GM19043 (cell line): ENCODE data around the gene TMEM200A.

Source experiments
- ATAC-seq: cut with Tn5 transposase; IDR thresholded peaks from one replicate; pipeline ENCODE4 v1.9.1; 2021; ENCODE audit warnings: low read depth; ENCODE audit not compliant: unreplicated experiment

The TMEM200A gene

DNA sequence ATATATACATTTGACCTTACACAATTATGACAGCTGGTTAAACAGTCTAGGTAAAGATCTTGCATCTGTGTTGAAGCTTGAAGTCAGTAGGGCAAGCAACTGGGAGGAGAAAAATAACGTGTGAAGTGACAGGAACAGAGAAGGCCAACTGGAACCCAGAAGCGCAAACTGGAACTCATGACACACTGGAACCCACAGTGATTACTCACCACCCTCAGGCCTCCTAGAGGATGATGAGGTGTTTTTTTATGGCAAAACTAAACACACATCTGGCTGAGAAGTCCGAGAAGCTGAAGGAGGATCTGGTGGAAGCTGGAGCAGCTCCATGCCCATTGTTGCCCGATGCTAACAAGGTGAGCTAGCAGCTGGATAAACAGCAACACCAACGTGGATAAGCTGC lies 108.1 kb downstream of the TMEM200A start:
- ATAC-seq, result no peak

DNA sequence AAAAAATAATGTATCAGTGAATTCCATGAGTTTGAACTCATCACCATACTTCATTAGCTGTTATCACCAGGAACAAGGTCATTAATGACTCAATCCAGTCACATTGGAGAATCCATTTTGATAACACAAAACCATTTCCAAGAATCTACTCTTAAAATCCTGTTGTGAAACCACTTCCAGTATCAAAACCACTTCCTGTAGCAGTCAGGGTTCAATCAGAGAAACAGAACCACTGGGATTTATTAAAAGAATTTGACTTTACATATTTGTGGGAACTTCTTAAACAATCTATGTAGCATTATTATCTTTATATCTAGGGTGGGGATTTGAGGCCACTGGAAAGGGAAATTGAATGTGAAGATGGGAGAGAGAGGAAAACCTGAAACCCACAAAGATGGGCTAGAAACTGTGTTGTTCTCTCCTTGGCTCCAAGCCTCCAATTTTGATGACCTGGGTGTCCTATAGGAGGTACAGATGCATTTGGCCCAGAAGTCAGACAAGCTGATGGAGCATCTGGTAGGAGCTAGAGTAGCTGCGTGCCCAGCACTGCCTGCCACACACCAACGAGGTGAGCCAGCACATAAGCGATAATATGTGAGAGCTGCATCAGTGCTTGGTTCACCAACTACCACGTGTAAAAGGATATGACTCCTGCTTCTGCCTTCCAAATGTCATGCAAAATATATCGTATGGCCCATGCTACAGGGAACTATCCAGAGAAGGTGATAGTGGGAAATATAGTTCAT lies 117.0 kb downstream of the TMEM200A start:
- ATAC-seq, result no peak

DNA sequence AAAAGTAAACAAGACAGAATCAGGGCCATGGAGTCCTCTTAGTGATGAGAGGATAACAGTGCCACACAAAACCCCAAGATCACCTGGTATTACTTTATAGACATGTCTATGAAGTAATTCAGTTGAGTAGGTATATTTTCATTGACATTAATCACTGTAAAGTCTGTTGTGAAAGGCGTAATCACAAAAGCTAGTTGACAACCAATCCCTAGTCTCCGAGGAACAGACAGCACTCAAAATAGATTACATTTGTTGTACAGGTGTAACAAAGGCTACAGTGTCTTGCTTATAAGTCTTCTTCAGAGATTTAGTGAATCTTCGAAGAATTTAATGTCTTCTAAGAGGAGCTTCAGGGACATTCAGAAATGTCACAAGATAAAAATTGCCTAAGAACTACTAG lies 120.1 kb downstream of the TMEM200A start:
- ATAC-seq, result no peak

DNA sequence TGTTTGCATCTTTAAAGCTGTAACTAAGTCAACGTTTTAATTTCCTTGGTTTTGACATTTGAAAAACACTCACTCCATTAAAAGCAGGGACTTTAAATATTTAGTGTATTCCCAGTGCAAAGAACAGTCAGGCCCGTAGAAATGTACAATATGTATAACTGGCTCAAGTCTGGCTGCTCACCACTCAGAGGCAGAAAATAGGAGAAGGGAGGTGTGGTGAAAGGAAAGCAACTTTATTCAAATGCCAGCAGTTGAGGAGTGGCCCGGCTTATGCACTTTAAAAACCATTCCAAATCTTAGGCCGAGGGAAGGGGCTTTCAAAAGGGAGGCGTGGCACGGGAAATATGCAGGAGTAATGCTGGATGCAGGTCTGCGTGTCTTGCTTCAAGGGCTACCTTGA lies 120.6 kb downstream of the TMEM200A start:
- ATAC-seq, result no peak

DNA sequence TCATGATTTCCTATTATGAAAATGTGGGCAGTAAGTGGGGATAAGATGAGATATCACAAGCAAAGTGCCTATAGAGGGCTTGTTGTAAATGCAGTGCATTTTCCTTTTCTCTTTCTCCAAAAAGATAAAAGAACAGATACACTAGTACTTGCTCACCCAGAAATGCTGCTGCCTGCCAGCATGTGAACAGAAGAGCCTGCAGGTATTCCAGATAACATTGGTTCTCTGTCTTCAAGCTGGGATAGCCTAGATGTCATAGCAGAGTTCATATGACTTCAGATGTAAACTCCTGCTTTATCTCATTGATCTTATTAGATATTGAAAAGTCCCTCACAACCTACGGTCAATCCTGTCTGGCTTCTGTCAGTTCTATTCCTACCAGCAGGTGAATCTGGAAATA lies 123.7 kb downstream of the TMEM200A start:
- ATAC-seq, result no peak
